ENCODE measurements around the gene LRRC4C. TPM values are rescaled to one million over a fixed set of nuclear protein-coding genes. Genes with fewer than 3 reads are reported as not detected.

Gene LRRC4C
- total RNA-seq, 1 donor from 2014 or later: 1.5 TPM

DNA sequence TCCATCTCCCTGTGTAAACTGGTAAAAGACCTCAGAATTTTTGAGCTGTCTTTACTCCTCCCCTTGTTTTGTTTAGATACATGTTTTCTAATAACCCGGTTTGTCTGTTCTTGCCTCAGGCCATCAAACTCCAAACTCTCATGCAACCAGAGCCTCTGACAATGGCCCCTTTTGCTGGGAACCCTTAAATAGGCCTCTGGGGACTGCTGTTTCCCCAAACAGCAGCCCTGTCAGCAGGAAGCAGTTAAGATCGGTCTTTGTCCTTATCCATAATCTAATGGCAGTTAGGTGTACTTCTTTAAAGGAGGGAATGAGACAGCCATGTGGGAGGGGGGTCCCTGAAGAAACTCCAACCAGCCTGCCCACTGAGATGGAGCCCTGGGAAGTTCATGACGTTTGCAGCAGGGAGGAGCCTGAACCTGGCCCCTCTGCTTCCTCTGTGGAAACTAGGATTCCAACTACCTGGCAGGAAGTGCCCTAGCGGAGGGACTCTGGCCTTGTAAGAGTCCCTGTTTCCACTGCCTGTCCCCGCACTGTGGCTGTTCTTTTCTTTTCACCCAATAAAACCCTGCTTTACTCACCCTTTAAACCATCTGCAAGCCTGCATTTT is 1354.4 kb downstream of the LRRC4C start:
- TF ChIP-seq, protein P1, sequence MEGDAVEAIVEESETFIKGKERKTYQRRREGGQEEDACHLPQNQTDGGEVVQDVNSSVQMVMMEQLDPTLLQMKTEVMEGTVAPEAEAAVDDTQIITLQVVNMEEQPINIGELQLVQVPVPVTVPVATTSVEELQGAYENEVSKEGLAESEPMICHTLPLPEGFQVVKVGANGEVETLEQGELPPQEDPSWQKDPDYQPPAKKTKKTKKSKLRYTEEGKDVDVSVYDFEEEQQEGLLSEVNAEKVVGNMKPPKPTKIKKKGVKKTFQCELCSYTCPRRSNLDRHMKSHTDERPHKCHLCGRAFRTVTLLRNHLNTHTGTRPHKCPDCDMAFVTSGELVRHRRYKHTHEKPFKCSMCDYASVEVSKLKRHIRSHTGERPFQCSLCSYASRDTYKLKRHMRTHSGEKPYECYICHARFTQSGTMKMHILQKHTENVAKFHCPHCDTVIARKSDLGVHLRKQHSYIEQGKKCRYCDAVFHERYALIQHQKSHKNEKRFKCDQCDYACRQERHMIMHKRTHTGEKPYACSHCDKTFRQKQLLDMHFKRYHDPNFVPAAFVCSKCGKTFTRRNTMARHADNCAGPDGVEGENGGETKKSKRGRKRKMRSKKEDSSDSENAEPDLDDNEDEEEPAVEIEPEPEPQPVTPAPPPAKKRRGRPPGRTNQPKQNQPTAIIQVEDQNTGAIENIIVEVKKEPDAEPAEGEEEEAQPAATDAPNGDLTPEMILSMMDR (IDR thresholded peaks at IDR 0.05; ENCODE audit: insufficient read depth, low read length, poor library complexity, severe bottlenecking): no peak
- DNase-seq (ENCODE audit: low read depth): no peak
- Histone ChIP-seq H3K36me3 (ENCODE audit: control insufficient read depth, insufficient read depth, low read length) (no peaks in the 10 kb centered on the region), H3K4me3 (ENCODE audit: low read depth, low read length) (no peak overlapping the region), H3K27me3 (ENCODE audit: control insufficient read depth, insufficient read depth, low read length) (no peaks in the 10 kb centered on the region)

DNA sequence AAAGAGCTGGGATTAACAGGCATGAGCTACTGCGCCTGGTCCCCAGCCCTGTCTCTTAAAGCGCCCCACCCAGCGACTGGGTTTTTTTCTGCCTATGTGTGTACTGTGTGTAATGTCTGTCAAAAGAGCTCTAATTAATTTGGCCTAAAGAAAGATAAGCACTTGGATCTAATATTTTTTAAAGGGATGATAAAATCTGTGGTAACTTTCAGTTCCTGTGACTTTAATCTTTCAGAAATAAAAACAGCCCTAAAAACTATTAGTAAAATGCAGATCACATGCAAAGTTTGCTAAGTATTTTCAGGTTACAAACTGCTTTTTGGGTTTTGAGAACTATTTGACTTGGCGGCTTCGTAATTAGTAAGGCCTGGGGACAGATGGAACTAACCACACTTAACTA is 1358.7 kb downstream of the LRRC4C start:
- Histone ChIP-seq H3K27me3 (ENCODE audit: control insufficient read depth, insufficient read depth, low read length) (no peaks in the 10 kb centered on the region), H3K36me3 (ENCODE audit: control insufficient read depth, insufficient read depth, low read length) (no peaks in the 10 kb centered on the region), H3K4me3 (ENCODE audit: low read depth, low read length) (no peak overlapping the region)
- DNase-seq (ENCODE audit: low read depth): no peak
- TF ChIP-seq, protein P1 (IDR thresholded peaks at IDR 0.05; ENCODE audit: insufficient read depth, low read length, poor library complexity, severe bottlenecking): no peak

DNA sequence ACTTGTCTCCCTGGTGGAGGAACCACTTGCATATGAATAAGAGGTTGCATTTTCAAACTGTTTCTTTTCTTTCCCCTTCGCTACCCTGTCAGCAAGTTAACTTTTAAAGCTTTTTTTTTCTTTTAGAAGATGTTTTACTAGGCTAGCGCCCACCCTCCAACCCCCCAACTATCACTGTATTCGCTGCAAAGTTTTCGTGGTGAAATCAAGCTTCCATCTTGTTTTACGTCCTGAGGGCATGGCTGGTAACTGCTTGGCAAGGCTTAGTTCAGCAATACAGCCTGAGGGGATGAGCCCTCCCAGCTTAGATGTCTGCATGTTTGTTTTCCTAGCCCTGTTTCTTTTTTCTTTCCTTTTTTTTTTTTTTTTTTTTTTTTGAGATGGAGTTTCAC is 1359.3 kb downstream of the LRRC4C start:
- no peaks in the 10 kb centered on the region for H3K27me3 ChIP-seq (ENCODE audit: control insufficient read depth, insufficient read depth, low read length)
- H3K4me3 ChIP-seq (ENCODE audit: low read depth, low read length): no peak overlapping the region
- TF ChIP-seq, protein P1 (IDR thresholded peaks at IDR 0.05; ENCODE audit: insufficient read depth, low read length, poor library complexity, severe bottlenecking): no peak
- no peaks in the 10 kb centered on the region for H3K36me3 ChIP-seq (ENCODE audit: control insufficient read depth, insufficient read depth, low read length)
- DNase-seq (ENCODE audit: low read depth): no peak

DNA sequence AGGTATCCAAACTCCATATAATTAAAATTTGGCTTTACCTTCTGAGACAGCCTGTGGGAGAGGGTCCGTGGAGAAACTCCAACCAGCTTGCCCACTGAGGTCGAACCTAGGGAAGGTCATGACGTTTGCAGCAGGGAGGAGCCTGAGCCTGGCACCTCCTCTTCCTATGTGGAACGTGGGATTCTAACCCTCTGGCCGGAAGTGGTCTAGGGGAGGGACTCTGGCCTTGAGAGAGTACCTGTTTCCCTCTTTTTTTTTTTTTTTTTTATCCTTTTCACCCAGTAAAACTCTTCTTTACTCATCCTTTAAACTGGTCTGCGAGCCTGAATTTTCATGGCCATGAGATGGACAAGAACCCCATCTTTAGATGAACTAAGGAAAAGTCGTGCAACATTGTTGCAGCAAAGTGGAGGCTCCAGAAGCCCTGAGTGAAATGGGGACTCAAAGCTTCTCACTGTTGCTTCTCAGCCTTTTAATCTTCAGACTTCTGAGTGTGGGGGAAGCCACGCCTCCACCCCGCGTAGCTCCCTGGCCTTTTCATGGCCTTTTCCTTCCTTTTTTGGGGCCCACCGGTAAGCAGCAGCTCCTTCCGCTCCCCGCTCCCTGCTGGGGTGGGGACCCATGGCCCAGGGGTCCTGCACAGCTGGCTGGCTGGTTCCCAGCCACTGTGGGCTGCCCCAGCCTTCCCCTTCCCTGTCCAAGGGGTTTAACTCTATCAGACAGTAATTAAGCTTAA is 1359.9 kb downstream of the LRRC4C start:
- Histone ChIP-seq H3K36me3 (ENCODE audit: control insufficient read depth, insufficient read depth, low read length) (no peaks in the 10 kb centered on the region), H3K27me3 (ENCODE audit: control insufficient read depth, insufficient read depth, low read length) (no peaks in the 10 kb centered on the region), H3K4me3 (ENCODE audit: low read depth, low read length) (no peak overlapping the region)
- no peak for DNase-seq (ENCODE audit: low read depth)
- TF ChIP-seq, protein P1 (IDR thresholded peaks at IDR 0.05; ENCODE audit: insufficient read depth, low read length, poor library complexity, severe bottlenecking): no peak

DNA sequence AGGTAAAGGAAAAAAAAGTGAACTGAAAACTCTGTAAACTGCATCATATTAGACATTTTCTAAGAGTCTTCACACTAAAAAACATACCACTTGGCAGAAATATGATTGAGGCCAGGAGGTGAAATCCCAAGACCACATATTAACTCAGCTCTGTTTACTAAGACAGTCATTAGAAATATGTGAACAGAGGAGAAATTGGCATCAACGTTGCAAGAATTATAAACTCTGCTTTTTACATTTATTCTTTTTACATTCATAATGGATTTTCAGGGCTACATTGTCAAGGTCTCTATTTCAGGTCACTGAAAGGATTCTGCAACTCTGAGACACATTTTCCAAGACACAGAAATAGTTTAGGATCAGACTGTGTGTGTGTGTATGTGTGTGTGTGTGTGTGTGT is 1364.0 kb downstream of the LRRC4C start:
- Histone ChIP-seq H3K4me3 (ENCODE audit: low read depth, low read length) (no peak overlapping the region), H3K27me3 (ENCODE audit: control insufficient read depth, insufficient read depth, low read length) (no peaks in the 10 kb centered on the region), H3K36me3 (ENCODE audit: control insufficient read depth, insufficient read depth, low read length) (no peaks in the 10 kb centered on the region)
- no peak for DNase-seq (ENCODE audit: low read depth)
- TF ChIP-seq, protein P1 (IDR thresholded peaks at IDR 0.05; ENCODE audit: insufficient read depth, low read length, poor library complexity, severe bottlenecking): no peak

Data from kidney epithelial cell (primary cell).